Mononuclear cell (primary cell): Measurements from ENCODE around the gene JOSD2. TPM values are rescaled to one million over a fixed set of nuclear protein-coding genes. Genes with fewer than 3 reads are reported as not detected.

ENCODE experiments used
- H3K27me3 ChIP-seq: 2 replicates; pipeline ENCODE4 v1.6.0; 2011; ENCODE audit warnings: low read length, control low read depth; ENCODE audit not compliant: insufficient read depth
- H3K4me1 ChIP-seq: 2 replicates; pipeline ENCODE4 v1.5.1; 2011; ENCODE audit warnings: mild to moderate bottlenecking, low read length, control low read depth; ENCODE audit not compliant: insufficient read depth
- H3K4me3 ChIP-seq: 2 replicates; pipeline ENCODE4 v1.5.1; 2011; ENCODE audit warnings: mild to moderate bottlenecking, low read length, moderate library complexity
- H3K9me3 ChIP-seq: 2 replicates; pipeline ENCODE4 v1.5.1; 2011; ENCODE audit warnings: low read depth, mild to moderate bottlenecking, control low read depth, low read length
- total RNA-seq: library from RNA; depleted of rRNA; stranded (reverse); fragments of >200 nt; gene quantifications from one replicate; pipeline ENCODE4 v1.2.3, GENCODE V29; 2012

JOSD2 gene
- total RNA-seq, 1 donor: 8.4 TPM

- Histone ChIP-seq H3K27me3 (no peaks in the 10 kb centered on the region), H3K4me3 (no peak overlapping the region), H3K4me1 (peaks cover 7% of the 10 kb centered on the region), H3K9me3 (no peaks in the 10 kb centered on the region)
Observed at GRCh38 chr19:50464348-50464747, 46.6 kb downstream of the JOSD2 start.

GRCh38 chr19:50462970-50463369 lies 48.0 kb downstream of the JOSD2 start:
- no peak overlapping the region for H3K4me3 ChIP-seq
- H3K9me3 ChIP-seq: no peaks in the 10 kb centered on the region
- peaks cover 7% of the 10 kb centered on the region for H3K4me1 ChIP-seq
- no peaks in the 10 kb centered on the region for H3K27me3 ChIP-seq

- no peaks in the 10 kb centered on the region for H3K9me3 ChIP-seq
- no peaks in the 10 kb centered on the region for H3K27me3 ChIP-seq
- H3K4me3 ChIP-seq: no peak overlapping the region
- peaks cover 7% of the 10 kb centered on the region for H3K4me1 ChIP-seq
Observed at GRCh38 chr19:50461066-50461875, 49.7 kb downstream of the JOSD2 start.

GRCh38 chr19:50460161-50460765 lies 50.7 kb downstream of the JOSD2 start:
- peaks cover 7% of the 10 kb centered on the region for H3K4me1 ChIP-seq
- H3K4me3 ChIP-seq: no peak overlapping the region
- no peaks in the 10 kb centered on the region for H3K9me3 ChIP-seq
- no peaks in the 10 kb centered on the region for H3K27me3 ChIP-seq

- Histone ChIP-seq H3K4me3 (no peak overlapping the region), H3K4me1 (peaks cover 7% of the 10 kb centered on the region), H3K27me3 (no peaks in the 10 kb centered on the region), H3K9me3 (no peaks in the 10 kb centered on the region)
Observed at GRCh38 chr19:50459638-50460037, 51.4 kb downstream of the JOSD2 start.

GRCh38 chr19:50459067-50459456 lies 51.9 kb downstream of the JOSD2 start:
- no peak overlapping the region for H3K4me3 ChIP-seq
- H3K27me3 ChIP-seq: no peaks in the 10 kb centered on the region
- no peaks in the 10 kb centered on the region for H3K9me3 ChIP-seq
- peaks cover 7% of the 10 kb centered on the region for H3K4me1 ChIP-seq

- no peak overlapping the region for H3K4me3 ChIP-seq
- H3K9me3 ChIP-seq: no peaks in the 10 kb centered on the region
- H3K4me1 ChIP-seq: peaks cover 7% of the 10 kb centered on the region
- no peaks in the 10 kb centered on the region for H3K27me3 ChIP-seq
Observed at GRCh38 chr19:50458396-50459066, 52.5 kb downstream of the JOSD2 start.

GRCh38 chr19:50457300-50457699 lies 53.7 kb downstream of the JOSD2 start:
- Histone ChIP-seq H3K27me3 (no peaks in the 10 kb centered on the region), H3K9me3 (no peaks in the 10 kb centered on the region), H3K4me3 (no peak overlapping the region), H3K4me1 (peaks cover 7% of the 10 kb centered on the region)

Other genes starting within 250 kb of the JOSD2 start
- 2.1 TPM for gene KCNC3, start 181.8 kb downstream of the JOSD2 start, total RNA-seq
- not detected for gene NAPSA, start 145.6 kb downstream of the JOSD2 start, total RNA-seq
- 125 TPM for gene NR1H2, start 134.7 kb downstream of the JOSD2 start, total RNA-seq
- 7.7 TPM for gene POLD1, start 126.8 kb downstream of the JOSD2 start, total RNA-seq
- gene SPIB, start 92.3 kb downstream of the JOSD2 start, total RNA-seq: 5.6 TPM
- gene MYBPC2, start 78.3 kb downstream of the JOSD2 start, total RNA-seq: 0.10 TPM
- 58.9 TPM for gene EMC10, start 34.7 kb downstream of the JOSD2 start, total RNA-seq
- gene GARIN5A, start 34.3 kb downstream of the JOSD2 start, total RNA-seq: 0.21 TPM
- gene ASPDH, start 2.7 kb upstream of the JOSD2 start, total RNA-seq: not detected
- not detected for gene LRRC4B, start 57.2 kb upstream of the JOSD2 start, total RNA-seq
- not detected for gene SYT3, start 128.7 kb upstream of the JOSD2 start, total RNA-seq
- gene C19orf81, start 138.3 kb upstream of the JOSD2 start, total RNA-seq: not detected
- 0.21 TPM for gene SHANK1, start 208.6 kb upstream of the JOSD2 start, total RNA-seq
- gene CLEC11A, start 212.2 kb upstream of the JOSD2 start, total RNA-seq: 3.8 TPM